Measurements from ENCODE around the gene TSHR.

DNA sequence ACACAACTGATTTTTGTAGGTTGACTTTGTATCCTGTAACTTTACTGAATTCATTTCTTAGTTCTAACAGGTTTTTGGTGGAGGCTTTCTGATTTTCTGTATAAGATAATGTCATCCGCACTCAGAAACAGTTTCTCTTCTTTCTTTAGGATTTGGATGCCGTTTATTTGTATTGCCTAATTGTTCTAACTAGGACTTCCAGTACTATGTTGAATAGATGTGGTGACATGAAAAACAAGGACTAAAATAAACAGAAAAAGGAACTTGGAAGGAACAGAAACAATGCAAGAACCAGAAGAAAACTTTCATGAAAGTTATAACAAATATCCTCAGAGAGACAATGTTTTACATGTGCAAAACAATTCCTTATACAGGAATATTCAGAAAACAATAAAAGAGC, 165.1 kb downstream of the TSHR start:
- TF ChIP-seq, protein P1, sequence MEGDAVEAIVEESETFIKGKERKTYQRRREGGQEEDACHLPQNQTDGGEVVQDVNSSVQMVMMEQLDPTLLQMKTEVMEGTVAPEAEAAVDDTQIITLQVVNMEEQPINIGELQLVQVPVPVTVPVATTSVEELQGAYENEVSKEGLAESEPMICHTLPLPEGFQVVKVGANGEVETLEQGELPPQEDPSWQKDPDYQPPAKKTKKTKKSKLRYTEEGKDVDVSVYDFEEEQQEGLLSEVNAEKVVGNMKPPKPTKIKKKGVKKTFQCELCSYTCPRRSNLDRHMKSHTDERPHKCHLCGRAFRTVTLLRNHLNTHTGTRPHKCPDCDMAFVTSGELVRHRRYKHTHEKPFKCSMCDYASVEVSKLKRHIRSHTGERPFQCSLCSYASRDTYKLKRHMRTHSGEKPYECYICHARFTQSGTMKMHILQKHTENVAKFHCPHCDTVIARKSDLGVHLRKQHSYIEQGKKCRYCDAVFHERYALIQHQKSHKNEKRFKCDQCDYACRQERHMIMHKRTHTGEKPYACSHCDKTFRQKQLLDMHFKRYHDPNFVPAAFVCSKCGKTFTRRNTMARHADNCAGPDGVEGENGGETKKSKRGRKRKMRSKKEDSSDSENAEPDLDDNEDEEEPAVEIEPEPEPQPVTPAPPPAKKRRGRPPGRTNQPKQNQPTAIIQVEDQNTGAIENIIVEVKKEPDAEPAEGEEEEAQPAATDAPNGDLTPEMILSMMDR (IDR thresholded peaks at IDR 0.05) = no peak
- no peak for TF ChIP-seq POLR2AphosphoS5 (IDR thresholded peaks at IDR 0.05)
